Measurements from ENCODE around the gene VDAC2. TPM values are rescaled to one million over a fixed set of nuclear protein-coding genes. Genes with fewer than 3 reads are reported as not detected.
A peak's percentile ranks its signal among the peaks of the same experiment; 100 is the strongest.

Gene VDAC2
- total RNA-seq, 3 donors from 2014 or later, result 265 to 296 (median 284) TPM

DNA sequence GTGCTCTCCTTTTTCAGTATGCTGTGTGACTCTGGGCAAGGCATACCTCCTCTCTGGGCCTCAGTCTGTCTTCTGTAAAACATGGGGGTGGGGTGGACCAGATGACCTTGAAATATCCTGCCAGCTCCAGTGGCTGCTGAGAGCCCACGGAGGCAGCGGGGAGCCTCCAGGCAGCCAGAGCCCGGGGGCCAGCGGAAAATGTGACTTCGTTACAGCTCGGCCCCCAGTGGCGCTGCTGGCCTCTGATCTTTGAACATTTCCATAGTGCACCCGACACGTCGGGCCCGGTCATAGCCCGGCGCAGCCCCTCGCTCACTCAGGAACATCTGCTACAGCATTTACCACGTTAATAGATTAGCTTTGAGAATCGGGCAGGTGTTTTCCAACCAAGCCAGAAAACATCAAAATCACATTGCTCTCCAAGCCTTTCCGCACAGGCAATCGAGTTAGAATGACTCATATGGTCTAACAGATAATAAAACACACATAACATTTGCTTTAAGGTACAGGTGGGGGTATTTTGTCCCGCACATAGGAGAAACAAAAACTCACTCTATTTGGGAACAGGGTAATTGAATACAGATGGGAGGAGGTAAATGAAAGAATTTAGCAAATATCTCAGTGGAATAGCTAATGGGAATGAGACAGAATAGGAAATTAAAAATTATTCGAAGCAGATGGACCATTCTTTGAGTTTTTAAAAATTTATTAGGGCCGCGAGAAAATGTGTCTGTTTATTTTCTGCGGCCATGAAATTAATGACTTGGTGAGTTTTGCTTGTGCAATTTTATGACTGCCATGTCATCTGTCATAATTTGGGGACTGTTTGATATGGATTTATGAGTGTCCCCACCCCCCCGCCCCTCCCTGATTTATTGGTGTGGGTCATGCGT, 51.5 kb downstream of the VDAC2 start:
- H3K9me3 ChIP-seq, result no peaks in the 10 kb centered on the region

DNA sequence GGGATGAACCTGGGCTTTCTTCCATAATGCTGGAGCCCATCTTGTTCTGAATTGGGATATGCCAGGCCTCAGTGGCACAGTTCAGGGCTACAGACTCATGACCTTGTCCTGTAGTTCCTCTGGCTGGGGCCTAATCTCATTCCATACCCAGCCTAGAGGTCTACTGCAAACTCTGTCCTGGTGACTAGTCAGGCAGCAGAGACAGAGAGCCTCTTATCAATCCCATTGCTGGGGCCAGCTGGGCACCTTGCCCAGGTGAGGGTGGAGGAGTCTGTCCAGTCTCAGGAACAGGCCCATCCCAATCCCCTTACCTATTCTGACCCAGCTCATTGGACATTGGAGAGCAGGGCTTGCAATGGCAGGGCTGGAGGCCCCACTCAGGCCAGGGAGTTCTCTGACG, 53.2 kb downstream of the VDAC2 start:
- no peak overlapping the region for H3K4me3 ChIP-seq
- ATAC-seq, result peak; percentile 8
- intact Hi-C loops (cut with DNase I, micrococcal nuclease), result no loop called here
- H3K4me1 ChIP-seq (ENCODE audit: low read depth), result peaks cover 5% of the 10 kb centered on the region
- no peaks in the 10 kb centered on the region for H3K36me3 ChIP-seq (ENCODE audit: low read depth)
- DNase-seq, result no peak
- H3K9me3 ChIP-seq, result no peaks in the 10 kb centered on the region
- TF ChIP-seq, protein P1, sequence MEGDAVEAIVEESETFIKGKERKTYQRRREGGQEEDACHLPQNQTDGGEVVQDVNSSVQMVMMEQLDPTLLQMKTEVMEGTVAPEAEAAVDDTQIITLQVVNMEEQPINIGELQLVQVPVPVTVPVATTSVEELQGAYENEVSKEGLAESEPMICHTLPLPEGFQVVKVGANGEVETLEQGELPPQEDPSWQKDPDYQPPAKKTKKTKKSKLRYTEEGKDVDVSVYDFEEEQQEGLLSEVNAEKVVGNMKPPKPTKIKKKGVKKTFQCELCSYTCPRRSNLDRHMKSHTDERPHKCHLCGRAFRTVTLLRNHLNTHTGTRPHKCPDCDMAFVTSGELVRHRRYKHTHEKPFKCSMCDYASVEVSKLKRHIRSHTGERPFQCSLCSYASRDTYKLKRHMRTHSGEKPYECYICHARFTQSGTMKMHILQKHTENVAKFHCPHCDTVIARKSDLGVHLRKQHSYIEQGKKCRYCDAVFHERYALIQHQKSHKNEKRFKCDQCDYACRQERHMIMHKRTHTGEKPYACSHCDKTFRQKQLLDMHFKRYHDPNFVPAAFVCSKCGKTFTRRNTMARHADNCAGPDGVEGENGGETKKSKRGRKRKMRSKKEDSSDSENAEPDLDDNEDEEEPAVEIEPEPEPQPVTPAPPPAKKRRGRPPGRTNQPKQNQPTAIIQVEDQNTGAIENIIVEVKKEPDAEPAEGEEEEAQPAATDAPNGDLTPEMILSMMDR (IDR thresholded peaks at IDR 0.05), result no peak

More for the DNA sequence above, 51.5 kb downstream of the VDAC2 start:
- peaks cover 5% of the 10 kb centered on the region for H3K4me1 ChIP-seq (ENCODE audit: low read depth)
- intact Hi-C loops (cut with DNase I, micrococcal nuclease), result no loop called here
- no peak overlapping the region for H3K4me3 ChIP-seq
- TF ChIP-seq, protein P1 (IDR thresholded peaks at IDR 0.05), result no peak
- DNase-seq (peak in 2 of 3 donors; percentile 36 to 60), ATAC-seq (peak; percentile 64)
- H3K36me3 ChIP-seq (ENCODE audit: low read depth), result no peaks in the 10 kb centered on the region

DNA sequence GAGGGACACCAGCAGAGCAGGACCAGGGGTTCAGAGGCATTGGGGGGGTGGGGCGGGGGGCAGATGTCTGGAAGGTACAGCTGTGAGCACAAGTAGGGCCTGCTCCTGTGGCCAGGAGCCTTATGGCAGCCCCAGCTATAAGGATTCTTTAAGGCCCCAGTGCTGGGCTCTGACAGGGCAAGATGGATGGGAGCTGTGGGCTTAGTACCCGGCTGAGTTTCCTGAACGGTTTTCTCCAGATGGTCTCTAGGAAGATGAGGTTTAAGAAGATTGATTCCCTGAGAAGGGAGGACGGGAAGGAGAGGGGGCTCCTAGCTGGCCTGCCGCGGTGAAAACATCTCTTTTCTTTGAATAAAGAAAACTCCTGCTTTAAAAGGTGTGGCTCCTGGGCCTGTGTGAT, 55.3 kb downstream of the VDAC2 start:
- TF ChIP-seq, protein P1 (IDR thresholded peaks at IDR 0.05), result no peak
- no peaks in the 10 kb centered on the region for H3K36me3 ChIP-seq (ENCODE audit: low read depth)
- DNase-seq (no peak), ATAC-seq (no peak)
- intact Hi-C loops (cut with DNase I, micrococcal nuclease), result no loop called here
- H3K4me3 ChIP-seq, result no peak overlapping the region
- H3K9me3 ChIP-seq, result no peaks in the 10 kb centered on the region
- peaks cover 5% of the 10 kb centered on the region for H3K4me1 ChIP-seq (ENCODE audit: low read depth)

DNA sequence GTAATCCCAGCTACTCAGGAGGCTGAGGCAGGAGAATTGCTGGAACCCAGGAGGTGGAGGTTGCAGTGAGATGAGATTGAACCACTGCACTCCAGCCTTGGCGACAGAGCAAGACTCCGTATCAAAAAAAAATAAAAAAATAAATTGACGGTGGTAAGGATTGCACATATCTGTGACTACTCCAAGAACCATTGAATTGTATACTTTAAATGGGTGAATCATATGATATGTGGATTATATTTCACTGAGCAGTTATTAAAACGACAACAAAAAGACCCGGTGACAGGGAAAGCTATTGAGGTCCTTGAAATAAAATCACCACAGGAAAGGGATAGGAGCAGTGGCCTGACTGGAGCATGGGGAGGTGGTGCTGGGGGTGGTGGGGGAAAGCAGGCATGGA, 56.3 kb downstream of the VDAC2 start:
- Histone ChIP-seq H3K4me1 (ENCODE audit: low read depth) (peaks cover 5% of the 10 kb centered on the region), H3K36me3 (ENCODE audit: low read depth) (no peaks in the 10 kb centered on the region), H3K4me3 (no peak overlapping the region), H3K9me3 (no peaks in the 10 kb centered on the region)
- TF ChIP-seq, protein P1 (IDR thresholded peaks at IDR 0.05), result no peak
- ATAC-seq (no peak), DNase-seq (no peak)
- intact Hi-C loops (cut with DNase I, micrococcal nuclease), result no loop called here

DNA sequence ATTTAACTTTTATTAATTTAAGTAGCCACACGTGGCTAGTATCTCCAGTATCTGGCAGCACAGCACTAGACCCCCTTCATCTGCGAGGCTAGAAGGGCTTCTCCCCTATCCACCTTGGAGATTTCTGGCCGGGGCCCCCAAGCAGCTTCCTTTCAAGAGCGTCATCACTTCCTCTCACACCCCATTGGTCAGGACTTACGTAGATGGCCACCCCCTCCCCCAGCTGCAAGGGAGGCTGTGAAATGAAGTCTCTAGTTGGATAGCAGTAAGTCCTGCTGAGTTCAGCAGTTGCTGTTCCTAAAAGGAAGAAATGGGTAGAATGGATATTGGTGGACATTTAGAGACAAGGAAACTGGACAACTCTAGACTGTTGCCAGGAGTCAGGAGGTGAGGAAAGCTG, 59.0 kb downstream of the VDAC2 start:
- Histone ChIP-seq H3K4me1 (ENCODE audit: low read depth) (no peaks in the 10 kb centered on the region), H3K4me3 (no peak overlapping the region), H3K9me3 (no peaks in the 10 kb centered on the region), H3K36me3 (ENCODE audit: low read depth) (no peaks in the 10 kb centered on the region)
- ATAC-seq (no peak), DNase-seq (no peak)
- TF ChIP-seq, protein P1 (IDR thresholded peaks at IDR 0.05), result no peak
- intact Hi-C loops (cut with DNase I, micrococcal nuclease), result no loop called here

Data from mucosa of descending colon (tissue), 3 donors.